Smooth muscle cell (in vitro differentiated cells): ENCODE results near the gene CPD. TPM values are rescaled to one million over a fixed set of nuclear protein-coding genes. Genes with fewer than 3 reads are reported as not detected.
"Not testable (repeated sequence)": the region's sequence is repeated elsewhere in the genome, so short reads cannot be mapped to it uniquely, and the experiment has no call there.

Experiments
- DNase-seq: peaks from one replicate; lab custom pipeline; 2025; ENCODE audit not compliant: unreplicated experiment; lab: John Stamatoyannopoulos, UW
- H2AFZ ChIP-seq: fragments of 200-600 bp; sonication (generic); 2 replicates; pipeline ENCODE4 v1.6.0; 2016; ENCODE audit warnings: antibody characterized with exemption, low read depth, mild to moderate bottlenecking
- H3F3A ChIP-seq: fragments of 200-600 bp; sonication (generic); 2 replicates; pipeline ENCODE4 v1.6.0; 2017; ENCODE audit warnings: antibody characterized with exemption, low read depth
- H3K27ac ChIP-seq: fragments of 200-600 bp; sonication (generic); 2 replicates; pipeline ENCODE4 v1.5.1; 2016; ENCODE audit warnings: low read depth, mild to moderate bottlenecking
- H3K27me3 ChIP-seq: fragments of 200-600 bp; sonication (generic); 2 replicates; pipeline ENCODE4 v1.6.1; 2016; ENCODE audit warnings: low read depth, mild to moderate bottlenecking
- H3K36me3 ChIP-seq: fragments of 200-600 bp; sonication (generic); 2 replicates; pipeline ENCODE4 v1.5.1; 2016; ENCODE audit warnings: low read depth
- H3K4me1 ChIP-seq: fragments of 200-600 bp; sonication (generic); 2 replicates; pipeline ENCODE4 v1.5.1; 2016; ENCODE audit warnings: low read depth
- H3K4me2 ChIP-seq: fragments of 200-600 bp; sonication (generic); 2 replicates; pipeline ENCODE4 v1.6.0; 2016; ENCODE audit warnings: mild to moderate bottlenecking
- H3K4me3 ChIP-seq: fragments of 200-600 bp; sonication (generic); 2 replicates; pipeline ENCODE4 v1.5.1; 2016; ENCODE audit warnings: mild to moderate bottlenecking
- H3K79me2 ChIP-seq: fragments of 200-600 bp; sonication (generic); 2 replicates; pipeline ENCODE4 v1.6.0; 2016; ENCODE audit warnings: low read depth, mild to moderate bottlenecking
- H3K9ac ChIP-seq: fragments of 200-600 bp; sonication (generic); 2 replicates; pipeline ENCODE4 v1.6.0; 2016; ENCODE audit warnings: low read depth
- H3K9me3 ChIP-seq: fragments of 200-600 bp; sonication (generic); replicated peaks from 2 replicates; pipeline ENCODE4 v1.5.1; 2016; ENCODE audit warnings: low read depth
- H4K20me1 ChIP-seq: fragments of 200-600 bp; sonication (generic); 2 replicates; pipeline ENCODE4 v1.6.0; 2016; ENCODE audit warnings: low read depth
- WGBS: methylation state at CpG from one replicate; pipeline ENCODE4 v1.1.7; 2016; ENCODE audit warnings: low lambda C conversion rate; 5-methylcytosine and 5-hydroxymethylcytosine counted together
- polyA plus RNA-seq: library from polyadenylated mRNA; unstranded; fragments of >200 nt; fragmentation: Nextera tagmentation; extraction: Ambion mirVana; gene quantifications from 2 replicates; pipeline ENCODE4 v1.2.1, GENCODE V29; 2016
- total RNA-seq: library from RNA; depleted of rRNA; stranded (reverse); fragments of >200 nt; gene quantifications from 2 replicates; pipeline ENCODE4 v1.2.3, GENCODE V29; 2014
- TF ChIP-seq, protein P1 (sequence below): fragments of 200-600 bp; sonication (generic); IDR thresholded peaks from 2 replicates; pipeline ENCODE4 v1.5.1; 2017; ENCODE audit warnings: borderline replicate concordance, mild to moderate bottlenecking, antibody characterized with exemption; ENCODE audit not compliant: insufficient read depth, poor library complexity, severe bottlenecking

The CPD gene
- total and polyA plus RNA-seq, 2 experiments from 2014 or later: 16.8 to 68.5 TPM

DNA sequence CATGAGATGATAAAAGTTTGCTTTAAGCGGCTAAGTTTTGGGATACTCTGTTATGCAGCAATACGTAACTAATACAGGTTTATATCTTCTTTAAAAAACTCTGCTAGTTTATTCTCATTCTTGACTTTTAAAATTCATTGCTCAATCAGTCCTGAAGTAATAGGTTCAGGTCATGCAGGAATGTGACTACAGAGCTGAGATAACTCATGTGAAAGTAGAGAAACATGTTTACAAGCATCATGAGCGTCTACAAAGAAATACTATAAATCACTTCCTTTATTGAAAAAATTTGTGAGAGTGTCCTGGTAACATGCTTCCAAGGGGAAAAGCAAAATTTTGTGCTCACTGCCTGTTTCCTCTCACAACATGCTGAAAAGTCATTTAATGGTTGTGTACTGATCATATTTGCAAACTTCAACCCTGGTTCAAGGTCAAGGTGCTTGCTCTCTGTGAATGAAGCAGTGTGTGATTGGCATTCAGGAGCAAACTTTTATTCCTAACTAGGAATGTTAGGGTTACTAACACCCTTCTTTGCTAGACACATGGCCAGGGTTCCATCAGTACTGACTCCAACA lies 32.4 kb upstream of the CPD start:
- Histone ChIP-seq H3K4me2 (no peak overlapping the region), H3K79me2 (no peaks in the 10 kb centered on the region), H3K27me3 (no peaks in the 10 kb centered on the region), H3F3A (no peaks in the 10 kb centered on the region), H3K9ac (no peak overlapping the region), H4K20me1 (no peaks in the 10 kb centered on the region), H2AFZ (no peak overlapping the region), H3K9me3 (no peaks in the 10 kb centered on the region), H3K36me3 (no peaks in the 10 kb centered on the region), H3K4me3 (no peak overlapping the region), H3K4me1 (no peaks in the 10 kb centered on the region), H3K27ac (no peak overlapping the region)
- no peak for DNase-seq
- WGBS: 92% methylated on average over 3 of the region's 3 CpGs
- TF ChIP-seq, protein P1, sequence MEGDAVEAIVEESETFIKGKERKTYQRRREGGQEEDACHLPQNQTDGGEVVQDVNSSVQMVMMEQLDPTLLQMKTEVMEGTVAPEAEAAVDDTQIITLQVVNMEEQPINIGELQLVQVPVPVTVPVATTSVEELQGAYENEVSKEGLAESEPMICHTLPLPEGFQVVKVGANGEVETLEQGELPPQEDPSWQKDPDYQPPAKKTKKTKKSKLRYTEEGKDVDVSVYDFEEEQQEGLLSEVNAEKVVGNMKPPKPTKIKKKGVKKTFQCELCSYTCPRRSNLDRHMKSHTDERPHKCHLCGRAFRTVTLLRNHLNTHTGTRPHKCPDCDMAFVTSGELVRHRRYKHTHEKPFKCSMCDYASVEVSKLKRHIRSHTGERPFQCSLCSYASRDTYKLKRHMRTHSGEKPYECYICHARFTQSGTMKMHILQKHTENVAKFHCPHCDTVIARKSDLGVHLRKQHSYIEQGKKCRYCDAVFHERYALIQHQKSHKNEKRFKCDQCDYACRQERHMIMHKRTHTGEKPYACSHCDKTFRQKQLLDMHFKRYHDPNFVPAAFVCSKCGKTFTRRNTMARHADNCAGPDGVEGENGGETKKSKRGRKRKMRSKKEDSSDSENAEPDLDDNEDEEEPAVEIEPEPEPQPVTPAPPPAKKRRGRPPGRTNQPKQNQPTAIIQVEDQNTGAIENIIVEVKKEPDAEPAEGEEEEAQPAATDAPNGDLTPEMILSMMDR: no peak

DNA sequence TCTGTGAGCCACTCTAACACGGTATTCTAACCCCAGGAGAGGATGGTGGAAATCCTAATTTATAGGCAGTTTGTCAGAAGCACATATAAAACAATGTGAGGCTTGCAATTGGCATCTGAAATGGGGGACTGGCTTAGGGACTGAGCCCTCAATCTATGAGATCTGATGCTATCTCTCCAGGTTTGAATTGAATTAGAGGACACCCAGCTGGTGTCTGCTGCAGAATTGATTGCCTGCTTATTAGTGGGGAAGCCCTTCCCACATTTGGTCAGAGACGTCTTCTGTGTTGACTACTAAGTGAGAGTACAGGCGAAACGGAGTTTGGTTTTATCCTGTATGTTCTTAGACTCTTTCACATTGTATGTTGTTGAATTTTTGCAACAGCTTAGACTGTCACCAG lies 31.2 kb upstream of the CPD start:
- no peak overlapping the region for H3K4me3 ChIP-seq
- no peaks in the 10 kb centered on the region for H3K27me3 ChIP-seq
- no peak overlapping the region for H3K27ac ChIP-seq
- no peaks in the 10 kb centered on the region for H3K4me1 ChIP-seq
- H2AFZ ChIP-seq: no peak overlapping the region
- no peak for DNase-seq
- H3K79me2 ChIP-seq: no peaks in the 10 kb centered on the region
- no peaks in the 10 kb centered on the region for H4K20me1 ChIP-seq
- no peak overlapping the region for H3K9ac ChIP-seq
- TF ChIP-seq, protein P1: no peak
- no peaks in the 10 kb centered on the region for H3K9me3 ChIP-seq
- no peak overlapping the region for H3K4me2 ChIP-seq
- no peaks in the 10 kb centered on the region for H3K36me3 ChIP-seq
- H3F3A ChIP-seq: no peaks in the 10 kb centered on the region
- 77% methylated on average over 4 of the region's 4 CpGs for WGBS

DNA sequence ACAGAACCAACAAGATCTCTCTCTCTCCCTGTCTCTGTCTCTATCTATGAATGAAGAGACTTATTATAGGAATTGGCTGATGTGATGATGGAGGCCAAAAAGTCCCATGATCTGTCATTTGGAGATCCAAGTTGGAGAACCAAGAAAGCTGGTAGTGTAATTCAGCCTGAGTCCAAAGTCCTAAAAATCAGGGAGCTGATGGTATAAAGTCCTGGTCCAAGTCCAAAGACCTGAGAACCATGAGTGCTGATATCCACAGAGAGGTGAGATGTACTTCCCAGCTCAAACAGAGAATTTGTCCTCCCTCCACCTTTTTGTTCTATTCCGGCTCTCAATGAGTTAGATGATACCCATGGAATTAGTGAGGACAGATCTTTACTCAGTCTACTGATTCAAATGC lies 29.5 kb upstream of the CPD start:
- DNase-seq: no peak
- H4K20me1 ChIP-seq: no peaks in the 10 kb centered on the region
- no peak overlapping the region for H3K4me3 ChIP-seq
- 93% methylated on average over 1 of the region's 1 CpG for WGBS
- H2AFZ ChIP-seq: no peak overlapping the region
- no peaks in the 10 kb centered on the region for H3K4me1 ChIP-seq
- no peak overlapping the region for H3K4me2 ChIP-seq
- TF ChIP-seq, protein P1: no peak
- H3K9ac ChIP-seq: no peak overlapping the region
- no peaks in the 10 kb centered on the region for H3K79me2 ChIP-seq
- H3K27ac ChIP-seq: no peak overlapping the region
- H3K27me3 ChIP-seq: no peaks in the 10 kb centered on the region
- no peaks in the 10 kb centered on the region for H3F3A ChIP-seq
- no peaks in the 10 kb centered on the region for H3K36me3 ChIP-seq
- H3K9me3 ChIP-seq: no peaks in the 10 kb centered on the region

DNA sequence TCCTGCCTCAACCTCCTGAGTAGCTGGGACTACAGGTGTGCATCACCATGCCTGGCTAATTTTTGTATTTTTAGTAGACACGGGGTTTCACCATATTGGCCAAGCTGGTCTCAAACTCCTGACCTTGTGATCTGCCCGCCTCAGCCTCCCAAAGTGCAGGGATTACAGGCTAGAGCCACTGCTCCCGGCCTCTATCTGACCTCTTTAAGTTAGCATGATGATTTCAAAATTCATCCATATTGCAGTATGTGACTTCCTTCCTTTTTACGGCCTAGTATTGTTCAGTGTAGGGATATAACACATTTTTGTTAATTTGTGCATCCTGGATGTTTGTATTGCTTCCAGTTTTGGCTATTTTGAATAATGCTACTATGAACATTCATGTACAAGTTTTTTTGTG lies 27.5 kb upstream of the CPD start:
- not testable (repeated sequence) for H3K27me3 ChIP-seq, H3K9me3 ChIP-seq, H3F3A ChIP-seq, H3K9ac ChIP-seq, H3K36me3 ChIP-seq, H4K20me1 ChIP-seq, H2AFZ ChIP-seq, H3K4me2 ChIP-seq, H3K4me3 ChIP-seq, H3K4me1 ChIP-seq, DNase-seq, H3K79me2 ChIP-seq, H3K27ac ChIP-seq
- WGBS: 100% methylated on average over 4 of the region's 4 CpGs
